DND-41 (cell line): ENCODE results near the gene ESRP2.

ENCODE experiments used
- ATAC-seq: fragments of 200-7000 bp; cut with Tn5 transposase; 3 replicates; pipeline ENCODE4 v1.9.1; 2021; ENCODE audit warnings: low read depth; ENCODE audit not compliant: insufficient read depth
- DNase-seq: peaks from one replicate; pipeline ENCODE4 v3.0.0-alpha.2; 2020
- H2AFZ ChIP-seq: 2 replicates; pipeline ENCODE4 v1.6.0; 2012; ENCODE audit warnings: low read depth, low read length
- H3K27ac ChIP-seq: 2 replicates; pipeline ENCODE4 v1.5.1; 2012; ENCODE audit warnings: low read length, inconsistent platforms
- H3K27me3 ChIP-seq: fragments of 200-600 bp; sonication (generic); 2 replicates; pipeline ENCODE4 v1.6.0; 2012; ENCODE audit warnings: low read length, mild to moderate bottlenecking, inconsistent platforms; ENCODE audit not compliant: insufficient read depth, poor library complexity
- H3K36me3 ChIP-seq: 2 replicates; pipeline ENCODE4 v1.5.1; 2012; ENCODE audit warnings: low read length, inconsistent platforms; ENCODE audit not compliant: insufficient read depth
- H3K4me1 ChIP-seq: 2 replicates; pipeline ENCODE4 v1.5.1; 2012; ENCODE audit warnings: mild to moderate bottlenecking, low read length; ENCODE audit not compliant: insufficient read depth
- H3K4me2 ChIP-seq: 2 replicates; pipeline ENCODE4 v1.6.0; 2012; ENCODE audit warnings: mild to moderate bottlenecking, moderate library complexity, low read length, inconsistent platforms; ENCODE audit not compliant: insufficient read depth
- H3K4me3 ChIP-seq, 2 experiments: fragments of 200-600 bp in 1 of 2; shearing (Covaris generic) in 1 of 2; 2 replicates each; pipeline ENCODE4 v1.5.1; 2012 to 2016; ENCODE audit warnings: inconsistent platforms in 2 of 2, low read length in 2 of 2, mild to moderate bottlenecking in 2 of 2, low read depth in 1 of 2, moderate library complexity in 1 of 2
- H3K79me2 ChIP-seq: 2 replicates; pipeline ENCODE4 v1.6.0; 2012; ENCODE audit warnings: low read length, inconsistent platforms; ENCODE audit not compliant: insufficient read depth
- H3K9ac ChIP-seq: 2 replicates; pipeline ENCODE4 v1.6.0; 2012; ENCODE audit warnings: low read depth, mild to moderate bottlenecking, inconsistent platforms, low read length, moderate library complexity
- H3K9me3 ChIP-seq: 2 replicates; pipeline ENCODE4 v1.5.1; 2012; ENCODE audit warnings: low read length, moderate library complexity, mild to moderate bottlenecking, inconsistent platforms; ENCODE audit not compliant: insufficient read depth, severe bottlenecking
- H4K20me1 ChIP-seq: 2 replicates; pipeline ENCODE4 v1.6.0; 2012; ENCODE audit warnings: low read length; ENCODE audit not compliant: insufficient read depth
- CTCF ChIP-seq: IDR thresholded peaks from 2 replicates; pipeline ENCODE4 v1.5.1; 2012; ENCODE audit warnings: borderline replicate concordance, low read length, moderate library complexity, mild to moderate bottlenecking; ENCODE audit not compliant: poor library complexity, severe bottlenecking; ENCODE audit errors: extremely low read depth
- EZH2 ChIP-seq: IDR thresholded peaks from 3 replicates; pipeline ENCODE4 v1.6.1; 2012; ENCODE audit warnings: borderline replicate concordance, low read depth, mild to moderate bottlenecking, moderate library complexity, low read length, inconsistent platforms; ENCODE audit not compliant: severe bottlenecking

The ESRP2 gene

DNA sequence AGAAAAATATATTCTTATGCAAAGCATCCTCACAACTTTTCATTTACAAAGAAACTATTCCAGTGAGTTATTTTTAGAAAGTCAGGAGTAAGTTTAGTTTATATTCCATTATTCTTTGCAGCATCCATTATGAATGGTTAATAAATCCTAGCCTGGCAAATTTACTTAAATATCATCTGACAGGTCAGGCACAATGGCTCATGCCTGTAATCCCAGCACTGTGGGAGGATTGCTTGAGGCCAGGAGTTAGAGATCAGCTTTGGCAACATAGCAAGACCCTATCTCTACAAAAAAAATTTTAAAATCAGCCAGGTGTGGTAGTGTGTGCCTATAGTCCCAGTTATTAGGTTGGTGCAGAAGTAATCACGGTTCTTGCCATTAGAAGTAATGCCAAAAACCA is 12.9 kb downstream of the ESRP2 start:
- TF ChIP-seq EZH2 (no peak), CTCF (no peak)
- no peak overlapping the region for H3K9ac ChIP-seq
- ATAC-seq (no peak), DNase-seq (no peak)
- H3K4me2 ChIP-seq, result no peak overlapping the region
- H3K79me2 ChIP-seq, result 0 out of 2 replicates have a peak, but pooled peaks cover 2% of the 10 kb centered on the region
- no peaks in the 10 kb centered on the region for H3K9me3 ChIP-seq
- no peaks in the 10 kb centered on the region for H4K20me1 ChIP-seq
- H2AFZ ChIP-seq, result no peak overlapping the region
- no peak overlapping the region for H3K27ac ChIP-seq
- no peaks in the 10 kb centered on the region for H3K27me3 ChIP-seq
- no peaks in the 10 kb centered on the region for H3K4me1 ChIP-seq
- no peak overlapping the region for H3K4me3 ChIP-seq
- H3K36me3 ChIP-seq, result peaks cover 39% of the 10 kb centered on the region

DNA sequence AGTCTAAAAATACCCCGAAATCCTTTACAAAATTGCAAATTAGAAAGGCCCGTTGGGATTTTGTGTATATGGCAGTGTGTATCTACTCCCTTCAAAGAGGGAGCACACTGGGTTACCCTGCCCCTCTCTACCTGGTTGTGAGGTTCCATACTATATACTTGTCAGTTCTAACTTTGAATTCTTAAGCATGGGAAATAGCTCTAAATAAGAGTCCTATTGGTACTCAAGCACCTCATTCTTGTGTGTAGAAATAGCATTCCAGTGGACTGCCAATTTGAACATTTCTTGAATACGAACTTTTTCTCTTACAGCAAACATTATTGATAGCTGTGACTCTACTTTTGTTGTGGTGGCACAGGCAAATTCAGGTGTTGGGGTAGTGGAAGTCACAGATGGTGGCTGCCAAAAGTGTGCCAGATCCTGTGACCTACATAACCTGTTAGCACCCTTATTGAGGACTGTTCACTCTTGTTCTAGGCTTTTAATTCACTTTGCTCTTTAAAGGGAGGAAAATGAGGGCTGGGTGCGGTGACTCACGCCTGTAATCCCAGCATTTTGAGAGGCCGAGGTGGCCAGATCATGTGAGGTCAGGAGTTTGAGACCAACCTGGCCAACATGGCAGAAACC is 16.1 kb downstream of the ESRP2 start:
- H3K4me2 ChIP-seq, result no peak overlapping the region

DNA sequence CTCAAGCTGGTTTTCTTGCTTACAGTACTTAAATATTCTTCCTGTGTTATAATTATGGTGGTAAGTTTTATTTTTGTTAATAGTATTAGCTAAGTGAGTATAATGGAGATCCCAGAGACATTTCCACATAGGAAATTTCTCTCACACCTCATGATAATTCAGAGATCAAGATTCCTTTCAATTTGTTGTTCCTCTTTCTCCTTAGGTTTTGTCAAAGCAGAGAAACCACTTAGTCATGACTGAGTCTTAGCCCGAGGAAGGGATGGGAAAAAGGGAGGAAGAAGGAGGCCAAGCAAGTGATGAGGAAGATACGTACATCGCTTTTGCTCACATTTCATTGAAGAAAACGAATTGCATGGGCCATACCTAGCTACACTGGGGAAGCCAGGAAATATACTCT is 18.4 kb downstream of the ESRP2 start:
- TF ChIP-seq CTCF (no peak), EZH2 (no peak)

More for the DNA sequence above, 16.1 kb downstream of the ESRP2 start:
- no peak overlapping the region for H3K4me3 ChIP-seq
- no peaks in the 10 kb centered on the region for H3K9me3 ChIP-seq
- H3K9ac ChIP-seq, result no peak overlapping the region
- no peak for ATAC-seq
- H3K36me3 ChIP-seq, result peaks cover 26% of the 10 kb centered on the region; the same call in 1 of the 2 replicates
- no peaks in the 10 kb centered on the region for H3K4me1 ChIP-seq
- H3K27me3 ChIP-seq, result no peaks in the 10 kb centered on the region
- TF ChIP-seq EZH2, result no peak
- no peak for TF ChIP-seq CTCF
- H4K20me1 ChIP-seq, result no peaks in the 10 kb centered on the region
- H3K27ac ChIP-seq, result no peak overlapping the region
- DNase-seq, result no peak
- H3K79me2 ChIP-seq, result peaks cover 12% of the 10 kb centered on the region; the same call in 1 of the 2 replicates
- H2AFZ ChIP-seq, result no peak overlapping the region

DNA sequence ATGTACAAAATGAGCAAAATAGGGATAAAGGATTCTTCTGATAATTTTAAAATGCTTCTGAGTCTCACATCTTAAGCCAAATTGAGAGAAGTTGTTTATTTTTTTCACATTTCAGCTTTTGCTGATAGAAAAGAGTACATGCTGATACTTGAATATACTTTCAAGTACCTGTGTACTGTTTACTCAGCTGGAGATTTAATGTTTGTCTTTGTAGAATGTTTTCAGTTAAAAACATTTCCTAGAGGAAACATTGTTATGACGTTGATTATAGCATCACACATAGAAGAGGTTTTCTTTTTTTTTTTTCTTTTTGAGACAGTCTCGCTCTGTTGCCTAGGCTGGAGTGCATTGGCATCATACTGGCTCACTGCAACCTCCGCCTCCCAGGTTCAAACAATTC is 19.7 kb downstream of the ESRP2 start:
- H3K4me3 ChIP-seq, result no peak overlapping the region
- H3K9me3 ChIP-seq, result no peaks in the 10 kb centered on the region
- no peak overlapping the region for H2AFZ ChIP-seq
- DNase-seq (no peak), ATAC-seq (no peak)
- no peak overlapping the region for H3K9ac ChIP-seq
- TF ChIP-seq CTCF (no peak), EZH2 (no peak)
- no peaks in the 10 kb centered on the region for H4K20me1 ChIP-seq
- H3K36me3 ChIP-seq, result peaks cover 20% of the 10 kb centered on the region; the same call in 1 of the 2 replicates
- peaks cover 22% of the 10 kb centered on the region; the same call in 1 of the 2 replicates for H3K79me2 ChIP-seq
- H3K4me2 ChIP-seq, result no peak overlapping the region
- no peaks in the 10 kb centered on the region for H3K4me1 ChIP-seq
- no peaks in the 10 kb centered on the region for H3K27me3 ChIP-seq
- H3K27ac ChIP-seq, result no peak overlapping the region

More for the DNA sequence above, 18.4 kb downstream of the ESRP2 start:
- Histone ChIP-seq H4K20me1 (no peaks in the 10 kb centered on the region), H3K79me2 (peaks cover 17% of the 10 kb centered on the region; the same call in 1 of the 2 replicates), H3K4me2 (no peak overlapping the region), H3K36me3 (peaks cover 26% of the 10 kb centered on the region; the same call in 1 of the 2 replicates), H3K27me3 (no peaks in the 10 kb centered on the region), H3K4me3 (no peak overlapping the region), H3K9me3 (no peaks in the 10 kb centered on the region), H3K27ac (no peak overlapping the region), H2AFZ (no peak overlapping the region), H3K4me1 (no peaks in the 10 kb centered on the region), H3K9ac (no peak overlapping the region)
- ATAC-seq (no peak), DNase-seq (no peak)
